HepG2 (cell line): ENCODE data around the gene MTX2.

ENCODE experiments used
- FOXK2 ChIP-seq: fragments of 450-650 bp; IDR thresholded peaks from 2 replicates; pipeline ENCODE4 v1.6.1; 2016
- GTF2F1 ChIP-seq: fragments of 150-350 bp; IDR thresholded peaks from 2 replicates; pipeline ENCODE4 v1.6.1; 2014; ENCODE audit warnings: low read length
- MNT ChIP-seq: fragments of 450-650 bp; IDR thresholded peaks from 2 replicates; pipeline ENCODE4 v1.6.1; 2016
- MXI1 ChIP-seq: IDR thresholded peaks from 3 replicates; pipeline ENCODE4 v1.6.1; 2012; ENCODE audit warnings: low read depth, low read length, inconsistent platforms, borderline replicate concordance
- MYC ChIP-seq: sonication (generic); formaldehyde crosslinking; IDR thresholded peaks from 2 replicates; pipeline ENCODE4 v1.9.0; 2021; ENCODE audit warnings: missing genetic modification reagents, borderline replicate concordance
- POLR2A ChIP-seq, 2 experiments: IDR thresholded peaks; 2 replicates each; pipeline ENCODE4 v1.6.1; 2011; ENCODE audit warnings: low read depth in 2 of 2, low read length in 2 of 2, mild to moderate bottlenecking in 1 of 2, moderate library complexity in 1 of 2; ENCODE audit not compliant: insufficient read depth in 1 of 2
- POLR2AphosphoS5 ChIP-seq: IDR thresholded peaks from 2 replicates; pipeline ENCODE4 v1.6.1; 2012; ENCODE audit warnings: low read depth, low read length
- SP4 ChIP-seq: sonication (generic); formaldehyde crosslinking; IDR thresholded peaks from 2 replicates; pipeline ENCODE4 v1.8.1; 2023; ENCODE audit warnings: mild to moderate bottlenecking, missing genetic modification reagents
- YEATS4 ChIP-seq: sonication (generic); formaldehyde crosslinking; IDR thresholded peaks from 2 replicates; pipeline ENCODE4 v1.4.0; 2020; ENCODE audit warnings: missing genetic modification reagents, borderline replicate concordance
- ZHX1 ChIP-seq: sonication (generic); formaldehyde crosslinking; IDR thresholded peaks from 2 replicates; pipeline ENCODE4 v1.8.1; 2022; ENCODE audit warnings: low read depth, mild to moderate bottlenecking, missing genetic modification reagents
- TF ChIP-seq, protein P1 (sequence below), 2 experiments: sonication (generic) in 1 of 2; formaldehyde crosslinking in 1 of 2; IDR thresholded peaks; 2 replicates each; pipeline versions ENCODE4 v1.5.1 to v1.6.1; 2011 to 2020; ENCODE audit warnings: borderline replicate concordance in 1 of 2, low read depth in 1 of 2, low read length in 1 of 2, mild to moderate bottlenecking in 1 of 2, missing genetic modification reagents in 1 of 2, moderate library complexity in 1 of 2
- TF ChIP-seq, protein P2 (sequence below): sonication (generic); formaldehyde crosslinking; IDR thresholded peaks from 2 replicates; pipeline ENCODE4 v1.4.0; 2020; ENCODE audit warnings: missing genetic modification reagents, mild to moderate bottlenecking, borderline replicate concordance
- TF ChIP-seq, protein P3 (sequence below): sonication (generic); formaldehyde crosslinking; IDR thresholded peaks from 2 replicates; pipeline ENCODE4 v1.5.0; 2020; ENCODE audit warnings: mild to moderate bottlenecking, missing genetic modification reagents, moderate library complexity

GRCh38 chr2:176291335-176291734, 22.1 kb downstream of the MTX2 start:
- no peak for TF ChIP-seq FOXK2
- no peak for TF ChIP-seq POLR2AphosphoS5
- no peak for TF ChIP-seq MYC (CRISPR knock-in tag)
- TF ChIP-seq, protein P1, sequence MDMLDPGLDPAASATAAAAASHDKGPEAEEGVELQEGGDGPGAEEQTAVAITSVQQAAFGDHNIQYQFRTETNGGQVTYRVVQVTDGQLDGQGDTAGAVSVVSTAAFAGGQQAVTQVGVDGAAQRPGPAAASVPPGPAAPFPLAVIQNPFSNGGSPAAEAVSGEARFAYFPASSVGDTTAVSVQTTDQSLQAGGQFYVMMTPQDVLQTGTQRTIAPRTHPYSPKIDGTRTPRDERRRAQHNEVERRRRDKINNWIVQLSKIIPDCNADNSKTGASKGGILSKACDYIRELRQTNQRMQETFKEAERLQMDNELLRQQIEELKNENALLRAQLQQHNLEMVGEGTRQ (IDR thresholded peaks at IDR 0.05; ENCODE audit: low read depth, low read length), result no peak
- TF ChIP-seq, protein P1 (CRISPR knock-in tag; IDR thresholded peaks at IDR 0.05; ENCODE audit: borderline replicate concordance), result no peak
- TF ChIP-seq ZHX1 (CRISPR knock-in tag), result no peak
- TF ChIP-seq MNT, result no peak
- TF ChIP-seq MXI1, result no peak
- TF ChIP-seq POLR2A (IDR thresholded peaks at IDR 0.05; ENCODE audit: insufficient read depth in 1 of 2, low read depth in 2 of 2, low read length in 2 of 2), result no peak
- no peak for TF ChIP-seq YEATS4
- TF ChIP-seq, protein P2, sequence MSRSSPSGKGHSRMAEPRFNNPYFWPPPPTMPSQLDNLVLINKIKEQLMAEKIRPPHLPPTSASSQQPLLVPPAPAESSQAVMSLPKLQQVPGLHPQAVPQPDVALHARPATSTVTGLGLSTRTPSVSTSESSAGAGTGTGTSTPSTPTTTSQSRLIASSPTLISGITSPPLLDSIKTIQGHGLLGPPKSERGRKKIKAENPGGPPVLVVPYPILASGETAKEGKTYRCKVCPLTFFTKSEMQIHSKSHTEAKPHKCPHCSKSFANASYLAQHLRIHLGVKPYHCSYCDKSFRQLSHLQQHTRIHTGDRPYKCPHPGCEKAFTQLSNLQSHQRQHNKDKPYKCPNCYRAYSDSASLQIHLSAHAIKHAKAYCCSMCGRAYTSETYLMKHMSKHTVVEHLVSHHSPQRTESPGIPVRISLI (CRISPR knock-in tag), result no peak
- TF ChIP-seq, protein P3, sequence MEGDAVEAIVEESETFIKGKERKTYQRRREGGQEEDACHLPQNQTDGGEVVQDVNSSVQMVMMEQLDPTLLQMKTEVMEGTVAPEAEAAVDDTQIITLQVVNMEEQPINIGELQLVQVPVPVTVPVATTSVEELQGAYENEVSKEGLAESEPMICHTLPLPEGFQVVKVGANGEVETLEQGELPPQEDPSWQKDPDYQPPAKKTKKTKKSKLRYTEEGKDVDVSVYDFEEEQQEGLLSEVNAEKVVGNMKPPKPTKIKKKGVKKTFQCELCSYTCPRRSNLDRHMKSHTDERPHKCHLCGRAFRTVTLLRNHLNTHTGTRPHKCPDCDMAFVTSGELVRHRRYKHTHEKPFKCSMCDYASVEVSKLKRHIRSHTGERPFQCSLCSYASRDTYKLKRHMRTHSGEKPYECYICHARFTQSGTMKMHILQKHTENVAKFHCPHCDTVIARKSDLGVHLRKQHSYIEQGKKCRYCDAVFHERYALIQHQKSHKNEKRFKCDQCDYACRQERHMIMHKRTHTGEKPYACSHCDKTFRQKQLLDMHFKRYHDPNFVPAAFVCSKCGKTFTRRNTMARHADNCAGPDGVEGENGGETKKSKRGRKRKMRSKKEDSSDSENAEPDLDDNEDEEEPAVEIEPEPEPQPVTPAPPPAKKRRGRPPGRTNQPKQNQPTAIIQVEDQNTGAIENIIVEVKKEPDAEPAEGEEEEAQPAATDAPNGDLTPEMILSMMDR (CRISPR knock-in tag), result no peak
- no peak for TF ChIP-seq SP4 (CRISPR knock-in tag)
- no peak for TF ChIP-seq GTF2F1
